ENCODE results near the gene PUM2. TPM values are rescaled to one million over a fixed set of nuclear protein-coding genes. Genes with fewer than 3 reads are reported as not detected.

Gene PUM2
- total and polyA plus RNA-seq, 2 of the 8 experiments (the other 6 are each of a cell fraction or from before 2014, with no cell fraction given) = 46.6 to 114 TPM

DNA sequence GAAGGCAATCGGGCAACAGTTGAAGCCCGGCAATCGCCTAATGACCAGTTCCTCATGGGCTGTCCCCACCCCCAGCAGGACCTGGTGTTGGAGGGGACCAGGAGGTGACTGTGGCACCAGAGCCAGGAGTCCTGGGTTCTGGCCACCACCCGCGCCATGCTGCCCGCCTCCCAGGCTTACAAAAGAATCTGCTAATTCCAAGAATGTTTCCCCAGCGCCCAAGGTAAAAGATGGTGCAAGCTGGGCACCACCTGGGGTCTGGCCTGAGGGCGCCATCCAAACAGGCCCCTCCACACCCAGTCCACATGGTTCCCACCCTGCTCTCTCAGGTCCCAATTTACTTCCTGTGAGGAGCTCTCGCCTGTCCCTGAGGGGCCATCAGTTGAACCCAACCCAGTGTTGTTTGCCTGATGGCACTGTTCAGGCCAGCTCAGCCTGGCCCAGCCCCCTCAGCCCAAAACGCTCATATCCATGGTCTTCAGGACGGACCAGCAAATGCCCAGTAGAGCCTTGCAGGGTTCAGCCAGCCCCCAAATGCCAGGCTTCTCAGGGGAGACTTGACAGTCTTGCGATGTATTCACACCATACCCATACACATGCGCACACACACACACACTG lies 130.8 kb downstream of the PUM2 start:
- Histone ChIP-seq H3K4ac (replicated peaks; ENCODE audit: insufficient read length, low read depth, low read length) (no peak overlapping the region), H2BK20ac (ENCODE audit: low read length) (no peak overlapping the region), H3K9me3 (ENCODE audit: insufficient read depth in 2 of 2, low read depth in 1 of 2, low read length in 1 of 2) (no peaks in the 10 kb centered on the region), H2BK5ac (ENCODE audit: low read depth, low read length) (no peak overlapping the region), H3K9ac (replicated peaks in 1 of 4; ENCODE audit: extremely low read depth in 1 of 4, low read depth in 3 of 4, low read length in 3 of 4) (no peak overlapping the region), H2BK120ac (replicated peaks; ENCODE audit: low read depth, low read length) (no peak overlapping the region), H3K79me1 (ENCODE audit: low read depth, low read length) (peaks cover 50% of the 10 kb centered on the region), H3K4me2 (ENCODE audit: insufficient read depth in 1 of 2, low read depth in 2 of 2, low read length in 2 of 2) (no peak overlapping the region), H4K91ac (replicated peaks; ENCODE audit: insufficient read length, low read length) (no peak overlapping the region), H3K56ac (replicated peaks; ENCODE audit: insufficient read length, low read depth, low read length) (no peak overlapping the region), H3K18ac (ENCODE audit: extremely low read depth, low read length) (no peak overlapping the region; the same call in 1 of the 2 replicates), H3K36me3 (ENCODE audit: control insufficient read depth in 2 of 4, insufficient read depth in 4 of 4, low read length in 3 of 4) (peaks cover 0 to 6% (median 1%) of the 10 kb centered on the region in 4 experiments; a peak in 4 of 8 replicates), H2BK15ac (ENCODE audit: low read length) (no peak overlapping the region), H3K23me2 (ENCODE audit: low read depth, low read length) (peaks cover 8% of the 10 kb centered on the region; the same call in 1 of the 2 replicates), H2AFZ (ENCODE audit: low read length) (no peak overlapping the region), H2BK12ac (ENCODE audit: low read depth, low read length) (no peak overlapping the region), H4K20me1 (replicated peaks in 1 of 2; ENCODE audit: control insufficient read depth in 1 of 2, insufficient read depth in 2 of 2, low read length in 2 of 2) (peaks cover 23 to 38% of the 10 kb centered on the region in 2 experiments), H3K27me3 (replicated peaks in 1 of 4; ENCODE audit: control insufficient read depth in 3 of 4, extremely low read depth in 1 of 4, insufficient read depth in 3 of 4, low read length in 3 of 4) (no peaks in the 10 kb centered on the region), H4K5ac (ENCODE audit: insufficient read length, low read depth, low read length) (no peak overlapping the region), H2AK5ac (ENCODE audit: low read depth, low read length) (no peak overlapping the region), H4K8ac (ENCODE audit: extremely low read depth, insufficient read depth, low read length) (no peak overlapping the region), H3K23ac (ENCODE audit: insufficient read length) (no peak overlapping the region), H3K4me1 (replicated peaks in 1 of 4; ENCODE audit: control insufficient read depth in 3 of 4, insufficient read depth in 4 of 4, low read length in 3 of 4) (peaks cover 4 to 17% (median 10%) of the 10 kb centered on the region in 4 experiments), H3K4me3 (ENCODE audit: extremely low read depth in 1 of 4, insufficient read depth in 2 of 4, low read depth in 3 of 4, low read length in 4 of 4) (no peak overlapping the region), H3K14ac (ENCODE audit: insufficient read length) (no peak overlapping the region), H3K27ac (ENCODE audit: low read depth, low read length) (no peak overlapping the region), H3K79me2 (ENCODE audit: control insufficient read depth in 1 of 2, insufficient read depth in 2 of 2, low read length in 2 of 2) (peaks cover 10 to 83% of the 10 kb centered on the region in 2 experiments)
- FAIRE-seq (no peak), DNase-seq (ENCODE audit: low read depth in 1 of 2, low spot score in 2 of 2) (no peak)
- WGBS, 2 experiments (ENCODE audit: extremely low coverage in 1 of 2, insufficient coverage in 1 of 2, insufficient read length in 1 of 2, insufficient replicate concordance in 2 of 2, low coverage in 1 of 2, low lambda C conversion rate in 2 of 2, missing lambda C conversion rate in 1 of 2) = 78% methylated on average over 13 of the region's 13 CpGs; no CpG with 5 or more reads in 1 of the 2 experiments
- POLR2A ChIA-PET (ENCODE audit: partially characterized antibody) = interaction anchor here (1.0 to 2.7 kb wide), 8 partner anchors 8 to 38 kb away, joined by 3 to 12 read pairs (median 4); no protein-coding TSS in a partner anchor
- CTCF ChIA-PET (ENCODE audit: partially characterized antibody) = interaction anchor here (0.9 to 5.8 kb wide), 7 partner anchors 9 to 204 kb away, joined by 3 to 36 read pairs (median 4); no protein-coding TSS in a partner anchor
- TF ChIP-seq SIX5 (IDR thresholded peaks at IDR 0.05; ENCODE audit: low read depth, low read length) (no peak), ATF2 (IDR thresholded peaks at IDR 0.05; ENCODE audit: low read length) (no peak), MAFK (IDR thresholded peaks at IDR 0.05; ENCODE audit: low read depth, low read length) (no peak), TEAD4 (IDR thresholded peaks at IDR 0.05; ENCODE audit: low read depth, low read length) (no peak), NANOG (IDR thresholded peaks at IDR 0.05; ENCODE audit: insufficient read depth, low read depth, low read length, poor library complexity, severe bottlenecking) (no peak), YY1 (IDR thresholded peaks at IDR 0.05; ENCODE audit: low read depth, low read length) (no peak), ASH2L (IDR thresholded peaks at IDR 0.05; ENCODE audit: low read length) (no peak), E2F6 (IDR thresholded peaks at IDR 0.05) (no peak), CHD2 (IDR thresholded peaks at IDR 0.05; ENCODE audit: low read length) (no peak), ATF3 (IDR thresholded peaks at IDR 0.05; ENCODE audit: insufficient read depth, low read depth, low read length) (no peak)

Measured in H1 (cell line).